ENCODE measurements around the gene NRXN3.
"Not testable (repeated sequence)": the region's sequence is repeated elsewhere in the genome, so short reads cannot be mapped to it uniquely, and the experiment has no call there.

NRXN3 gene

DNA sequence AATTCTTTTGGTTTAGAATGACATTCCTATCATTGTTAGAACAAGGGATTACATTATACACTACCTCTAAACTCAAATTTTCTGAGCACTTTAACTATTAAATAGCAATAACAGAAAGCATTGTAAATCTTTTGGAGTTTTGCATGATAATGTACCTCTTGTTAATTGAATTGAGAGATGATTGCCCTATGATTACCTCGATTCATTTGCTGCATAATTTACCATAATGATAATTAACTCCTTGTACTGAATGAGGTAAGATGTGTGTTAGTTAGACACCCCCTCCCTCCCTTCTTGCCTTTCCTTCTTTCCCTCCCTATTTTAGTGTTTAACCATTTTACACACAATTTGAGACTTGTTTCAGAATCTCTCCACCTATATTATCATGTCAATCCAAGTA, 1572.0 kb downstream of the NRXN3 start:
- TF ChIP-seq, protein P1, sequence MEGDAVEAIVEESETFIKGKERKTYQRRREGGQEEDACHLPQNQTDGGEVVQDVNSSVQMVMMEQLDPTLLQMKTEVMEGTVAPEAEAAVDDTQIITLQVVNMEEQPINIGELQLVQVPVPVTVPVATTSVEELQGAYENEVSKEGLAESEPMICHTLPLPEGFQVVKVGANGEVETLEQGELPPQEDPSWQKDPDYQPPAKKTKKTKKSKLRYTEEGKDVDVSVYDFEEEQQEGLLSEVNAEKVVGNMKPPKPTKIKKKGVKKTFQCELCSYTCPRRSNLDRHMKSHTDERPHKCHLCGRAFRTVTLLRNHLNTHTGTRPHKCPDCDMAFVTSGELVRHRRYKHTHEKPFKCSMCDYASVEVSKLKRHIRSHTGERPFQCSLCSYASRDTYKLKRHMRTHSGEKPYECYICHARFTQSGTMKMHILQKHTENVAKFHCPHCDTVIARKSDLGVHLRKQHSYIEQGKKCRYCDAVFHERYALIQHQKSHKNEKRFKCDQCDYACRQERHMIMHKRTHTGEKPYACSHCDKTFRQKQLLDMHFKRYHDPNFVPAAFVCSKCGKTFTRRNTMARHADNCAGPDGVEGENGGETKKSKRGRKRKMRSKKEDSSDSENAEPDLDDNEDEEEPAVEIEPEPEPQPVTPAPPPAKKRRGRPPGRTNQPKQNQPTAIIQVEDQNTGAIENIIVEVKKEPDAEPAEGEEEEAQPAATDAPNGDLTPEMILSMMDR (conservative IDR thresholded peaks at IDR 0.05; ENCODE audit: low read depth, low read length) = no peak
- no peak overlapping the region for H3K4me3 ChIP-seq (ENCODE audit: low read length)
- DNase-seq (ENCODE audit: low read depth) = no peak

DNA sequence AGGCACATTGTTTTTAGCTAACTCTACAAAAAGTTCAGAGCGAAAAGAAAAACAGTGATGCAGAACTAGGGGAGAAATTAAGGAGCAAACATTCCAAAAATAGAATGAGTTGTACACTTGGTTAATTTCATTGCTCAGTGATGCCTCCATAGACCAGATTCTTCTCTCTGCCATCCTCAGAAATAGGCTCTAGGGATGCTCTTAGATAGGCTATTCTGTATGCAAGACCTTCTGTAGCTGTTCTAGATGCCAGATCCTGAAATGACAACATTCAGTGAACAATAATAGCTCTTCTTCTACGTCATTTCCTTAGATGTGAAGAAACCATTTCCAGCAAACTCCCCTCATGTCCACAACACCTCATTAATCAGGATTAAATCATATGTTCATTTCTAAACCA, 1574.9 kb downstream of the NRXN3 start:
- TF ChIP-seq, protein P1 (conservative IDR thresholded peaks at IDR 0.05; ENCODE audit: low read depth, low read length) = no peak
- no peak overlapping the region for H3K4me3 ChIP-seq (ENCODE audit: low read length)
- no peak for DNase-seq (ENCODE audit: low read depth)

DNA sequence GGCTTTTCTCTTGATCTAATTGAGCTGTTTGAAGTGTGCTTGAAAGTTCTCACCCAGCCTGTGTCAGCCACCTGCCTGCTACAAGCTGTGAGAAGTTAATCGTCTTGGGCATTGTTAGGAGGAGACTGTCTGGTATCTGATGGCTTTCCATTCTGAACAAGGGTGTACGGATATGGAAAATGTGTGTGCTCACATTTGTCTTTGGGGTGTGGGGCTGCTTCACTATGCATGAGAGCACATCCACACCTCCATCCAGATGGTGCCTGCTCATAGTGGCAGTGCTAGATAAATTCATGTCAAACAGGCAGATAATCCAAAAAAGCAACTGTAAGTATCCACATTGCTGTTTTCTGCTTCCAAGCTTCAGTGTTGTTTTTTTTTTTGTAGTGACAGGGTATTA, 1578.9 kb downstream of the NRXN3 start:
- H3K4me3 ChIP-seq (ENCODE audit: low read length) = no peak overlapping the region
- DNase-seq (ENCODE audit: low read depth) = no peak
- TF ChIP-seq, protein P1 (conservative IDR thresholded peaks at IDR 0.05; ENCODE audit: low read depth, low read length) = no peak

DNA sequence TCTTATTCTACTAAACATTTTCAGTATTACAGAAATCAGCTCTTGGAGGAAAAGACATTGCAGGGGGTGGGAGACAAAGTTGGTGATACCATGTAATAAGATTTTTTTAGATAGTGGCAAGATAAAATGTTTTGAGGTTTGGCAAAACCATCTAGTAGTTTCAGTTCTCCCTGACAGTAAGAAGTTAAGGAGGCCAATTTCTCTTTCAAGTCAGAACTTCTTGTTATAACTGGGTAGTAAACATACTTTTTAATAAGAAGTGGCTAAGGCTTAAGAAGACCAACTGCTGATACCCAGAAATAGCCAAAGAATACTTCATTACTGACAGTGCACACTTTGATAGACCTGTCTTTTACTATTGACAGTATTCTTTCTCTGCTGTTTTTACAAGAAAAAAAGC, 1588.8 kb downstream of the NRXN3 start:
- no peak overlapping the region for H3K4me3 ChIP-seq (ENCODE audit: low read length)
- TF ChIP-seq, protein P1 (conservative IDR thresholded peaks at IDR 0.05; ENCODE audit: low read depth, low read length) = no peak
- DNase-seq (ENCODE audit: low read depth) = no peak

DNA sequence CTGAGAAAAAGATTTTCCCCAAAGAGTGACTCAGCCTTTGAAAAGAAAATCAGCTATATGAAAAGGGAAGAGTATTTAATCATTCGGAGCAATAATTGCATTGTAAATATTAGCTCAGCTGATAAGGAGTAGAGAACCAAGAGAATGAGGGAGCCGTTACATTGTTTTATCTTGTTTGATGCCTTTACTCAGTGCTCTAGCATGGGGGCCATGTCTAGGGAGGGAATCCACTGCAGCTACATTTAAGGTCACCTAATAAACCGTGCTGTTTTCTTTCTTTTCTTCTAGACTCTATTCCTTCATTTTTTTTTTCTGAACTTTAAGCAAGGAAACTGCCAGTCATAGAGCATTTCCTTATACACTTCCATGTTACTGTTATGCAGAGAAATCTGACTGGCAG, 1594.2 kb downstream of the NRXN3 start:
- TF ChIP-seq, protein P1 (conservative IDR thresholded peaks at IDR 0.05; ENCODE audit: low read depth, low read length) = no peak
- DNase-seq (ENCODE audit: low read depth) = no peak
- no peak overlapping the region for H3K4me3 ChIP-seq (ENCODE audit: low read length)

DNA sequence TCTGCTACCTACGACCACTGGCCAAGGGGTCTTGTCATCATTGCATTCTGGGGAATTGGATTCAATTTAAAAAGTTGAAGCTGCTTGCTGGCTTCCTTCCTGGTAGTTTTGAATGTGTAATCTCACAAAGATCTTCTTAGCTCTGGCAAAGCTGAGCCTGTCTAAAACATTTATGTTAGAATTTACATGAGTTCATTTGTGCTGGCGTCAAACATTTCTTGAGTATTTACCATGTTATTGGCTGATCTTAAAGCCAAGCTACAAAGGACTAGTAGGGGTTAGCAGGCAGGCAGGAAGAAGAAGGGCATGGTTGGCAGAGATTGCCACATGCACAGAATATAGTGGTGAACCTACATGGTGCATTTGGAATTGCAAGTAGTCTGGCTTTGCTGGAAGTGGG, 1596.3 kb downstream of the NRXN3 start:
- TF ChIP-seq, protein P1 (conservative IDR thresholded peaks at IDR 0.05; ENCODE audit: low read depth, low read length) = no peak

DNA sequence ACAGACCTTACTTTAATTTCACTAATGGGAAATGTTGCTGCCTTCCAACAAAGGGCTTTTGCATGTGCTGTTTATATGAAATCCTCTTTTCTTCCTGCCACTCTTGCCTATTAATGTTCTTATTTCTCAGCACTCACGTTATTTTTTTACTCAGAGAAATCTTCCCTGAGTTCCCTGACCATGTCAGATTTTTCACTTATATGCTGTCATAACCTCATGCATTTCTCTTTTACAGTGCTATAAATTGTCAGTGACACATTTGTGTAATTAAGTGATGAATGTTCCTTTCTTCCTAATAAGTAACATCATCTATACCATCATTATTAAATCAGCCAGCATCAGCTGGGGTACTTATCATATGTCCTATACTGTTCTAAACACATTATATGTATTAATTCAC, 1597.1 kb downstream of the NRXN3 start:
- no peak for DNase-seq (ENCODE audit: low read depth)
- no peak overlapping the region for H3K4me3 ChIP-seq (ENCODE audit: low read length)
- TF ChIP-seq, protein P1 (conservative IDR thresholded peaks at IDR 0.05; ENCODE audit: low read depth, low read length) = no peak

More for the DNA sequence above, 1596.3 kb downstream of the NRXN3 start:
- no peak overlapping the region for H3K4me3 ChIP-seq (ENCODE audit: low read length)
- no peak for DNase-seq (ENCODE audit: low read depth)

DNA sequence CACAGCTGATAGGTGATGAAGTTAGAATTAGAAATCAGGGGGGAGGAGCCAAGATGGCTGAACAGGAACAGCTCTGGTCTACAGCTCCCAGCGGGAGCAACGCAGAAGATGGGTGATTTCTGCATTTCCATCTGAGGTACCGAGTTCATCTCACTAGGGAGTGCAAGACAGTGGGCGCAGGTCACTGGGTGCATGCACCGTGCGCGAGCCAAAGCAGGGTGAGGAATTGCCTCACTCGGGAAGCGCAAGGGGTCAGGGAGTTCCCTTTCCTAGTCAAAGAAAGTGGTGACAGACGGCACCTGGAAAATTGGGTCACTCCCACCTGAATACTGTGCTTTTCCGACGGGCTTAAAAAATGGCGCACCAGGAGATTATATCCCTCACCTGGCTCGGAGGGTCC, 1597.5 kb downstream of the NRXN3 start:
- not testable (repeated sequence) for H3K4me3 ChIP-seq (ENCODE audit: low read length); DNase-seq (ENCODE audit: low read depth)
